Measurements from ENCODE around the gene RHOA. TPM values are rescaled to one million over a fixed set of nuclear protein-coding genes. Genes with fewer than 3 reads are reported as not detected.

Gene RHOA
- total and polyA plus RNA-seq, 4 donors = 269 to 567 (median 432) TPM

DNA sequence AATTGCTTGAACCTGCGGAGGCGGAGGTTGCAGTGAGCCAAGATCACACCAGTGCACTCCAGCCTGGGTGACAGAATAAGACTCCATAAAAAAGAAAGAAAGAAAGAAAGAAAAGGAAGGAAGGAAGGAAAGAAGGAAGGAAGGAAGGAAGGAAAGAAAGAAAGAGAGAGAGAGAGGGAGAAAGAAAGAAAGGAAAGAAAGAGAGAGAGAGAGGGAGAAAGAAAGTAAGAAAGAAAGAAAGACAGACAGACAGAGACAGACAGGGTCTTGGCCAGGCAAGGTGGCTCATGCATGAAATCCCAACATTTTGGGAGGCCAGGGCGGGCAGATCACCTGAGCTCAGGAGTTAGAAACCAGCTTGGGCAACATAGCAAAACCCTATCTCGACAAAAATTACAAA is 41.8 kb upstream of the RHOA start:
- Histone ChIP-seq H3K4me3 (no peak overlapping the region), H3K4me1 (ENCODE audit: control insufficient read depth in 5 of 5, insufficient read depth in 5 of 5, low read length in 5 of 5) (peaks cover 0 to 10% (median 4%) of the 10 kb centered on the region in 5 donors), H3K36me3 (ENCODE audit: control insufficient read depth in 4 of 4, insufficient read depth in 4 of 4, low read length in 4 of 4) (no peaks in the 10 kb centered on the region), H3K27me3 (ENCODE audit: control insufficient read depth in 3 of 3, insufficient read depth in 3 of 3, low read length in 2 of 3) (no peaks in the 10 kb centered on the region), H3K27ac (ENCODE audit: low read depth in 1 of 2, low read length in 1 of 2) (no peak overlapping the region), H3K9ac (ENCODE audit: insufficient read depth in 1 of 2, low read length in 2 of 2) (no peak overlapping the region), H3K9me3 (ENCODE audit: control insufficient read depth in 4 of 4, insufficient read depth in 3 of 4, low read length in 3 of 4) (no peaks in the 10 kb centered on the region)
- DNase-seq (no peak), ATAC-seq (ENCODE audit: insufficient read depth, low FRiP score) (no peak)
- TF ChIP-seq, protein P1, sequence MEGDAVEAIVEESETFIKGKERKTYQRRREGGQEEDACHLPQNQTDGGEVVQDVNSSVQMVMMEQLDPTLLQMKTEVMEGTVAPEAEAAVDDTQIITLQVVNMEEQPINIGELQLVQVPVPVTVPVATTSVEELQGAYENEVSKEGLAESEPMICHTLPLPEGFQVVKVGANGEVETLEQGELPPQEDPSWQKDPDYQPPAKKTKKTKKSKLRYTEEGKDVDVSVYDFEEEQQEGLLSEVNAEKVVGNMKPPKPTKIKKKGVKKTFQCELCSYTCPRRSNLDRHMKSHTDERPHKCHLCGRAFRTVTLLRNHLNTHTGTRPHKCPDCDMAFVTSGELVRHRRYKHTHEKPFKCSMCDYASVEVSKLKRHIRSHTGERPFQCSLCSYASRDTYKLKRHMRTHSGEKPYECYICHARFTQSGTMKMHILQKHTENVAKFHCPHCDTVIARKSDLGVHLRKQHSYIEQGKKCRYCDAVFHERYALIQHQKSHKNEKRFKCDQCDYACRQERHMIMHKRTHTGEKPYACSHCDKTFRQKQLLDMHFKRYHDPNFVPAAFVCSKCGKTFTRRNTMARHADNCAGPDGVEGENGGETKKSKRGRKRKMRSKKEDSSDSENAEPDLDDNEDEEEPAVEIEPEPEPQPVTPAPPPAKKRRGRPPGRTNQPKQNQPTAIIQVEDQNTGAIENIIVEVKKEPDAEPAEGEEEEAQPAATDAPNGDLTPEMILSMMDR (IDR thresholded peaks at IDR 0.05; ENCODE audit: control extremely low read depth, extremely low read depth) = no peak
- WGBS, 2 donors = 95 to 97% methylated on average over 4 of the region's 4 CpGs

DNA sequence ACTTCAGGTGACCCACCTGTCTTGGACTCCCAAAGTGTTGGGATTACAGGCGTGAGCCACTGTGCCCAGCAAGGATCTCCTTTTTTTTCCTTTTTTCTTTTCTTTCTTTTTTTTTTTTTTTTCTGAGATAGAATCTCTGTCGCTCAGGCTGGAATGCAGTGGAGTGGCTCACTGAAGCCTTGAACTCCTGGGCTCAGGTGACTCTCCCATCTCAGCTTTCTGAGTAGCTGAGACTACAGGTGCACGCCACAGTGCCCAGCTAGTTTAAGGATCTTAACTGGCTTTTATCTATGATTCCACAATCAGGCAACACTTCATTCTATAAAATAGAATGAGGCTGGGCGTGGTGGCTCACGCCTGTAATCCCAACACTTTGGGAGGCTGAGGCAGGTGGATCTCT is 33.6 kb upstream of the RHOA start:
- peaks cover 0 to 4% (median 0%) of the 10 kb centered on the region in 5 donors for H3K4me1 ChIP-seq (ENCODE audit: control insufficient read depth in 5 of 5, insufficient read depth in 5 of 5, low read length in 5 of 5)
- TF ChIP-seq, protein P1 (IDR thresholded peaks at IDR 0.05; ENCODE audit: control extremely low read depth, extremely low read depth) = no peak
- no peaks in the 10 kb centered on the region for H3K9me3 ChIP-seq (ENCODE audit: control insufficient read depth in 4 of 4, insufficient read depth in 3 of 4, low read length in 3 of 4)
- peak overlapping the region in 1 of 2 donors; percentile 31 for H3K27ac ChIP-seq (ENCODE audit: low read depth in 1 of 2, low read length in 1 of 2)
- 82 to 85% methylated on average over 5 of the region's 5 CpGs for WGBS, 2 donors
- H3K27me3 ChIP-seq (ENCODE audit: control insufficient read depth in 3 of 3, insufficient read depth in 3 of 3, low read length in 2 of 3) = no peaks in the 10 kb centered on the region
- H3K4me3 ChIP-seq = no peak overlapping the region
- ATAC-seq (ENCODE audit: insufficient read depth, low FRiP score) (no peak), DNase-seq (no peak)
- no peak overlapping the region for H3K9ac ChIP-seq (ENCODE audit: insufficient read depth in 1 of 2, low read length in 2 of 2)
- H3K36me3 ChIP-seq (ENCODE audit: control insufficient read depth in 4 of 4, insufficient read depth in 4 of 4, low read length in 4 of 4) = no peaks in the 10 kb centered on the region

DNA sequence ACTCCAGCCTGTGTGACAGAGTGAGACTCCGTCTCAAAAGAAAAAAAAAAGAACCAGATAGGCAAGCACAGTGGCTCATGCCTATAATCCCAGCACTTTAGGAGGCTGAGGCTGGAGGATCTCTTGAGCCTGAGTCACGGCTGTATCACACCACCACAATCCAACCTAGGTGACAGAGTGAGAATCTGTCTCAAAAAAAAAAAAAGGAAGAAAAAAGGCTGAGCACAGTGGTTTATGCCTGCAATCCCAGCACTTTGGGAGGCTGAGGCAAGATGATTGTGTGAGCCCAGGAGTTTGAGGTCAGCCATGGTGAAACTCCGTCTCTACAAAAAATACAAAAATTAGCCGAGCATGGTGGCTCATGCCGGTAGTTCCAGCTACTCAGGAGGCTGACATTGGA is 23.0 kb upstream of the RHOA start:
- no peaks in the 10 kb centered on the region for H3K4me1 ChIP-seq (ENCODE audit: control insufficient read depth in 5 of 5, insufficient read depth in 5 of 5, low read length in 5 of 5)
- no peak for ATAC-seq (ENCODE audit: insufficient read depth, low FRiP score)
- H3K4me3 ChIP-seq = no peak overlapping the region
- no peak overlapping the region for H3K27ac ChIP-seq (ENCODE audit: low read depth in 1 of 2, low read length in 1 of 2)
- no peaks in the 10 kb centered on the region for H3K27me3 ChIP-seq (ENCODE audit: control insufficient read depth in 3 of 3, insufficient read depth in 3 of 3, low read length in 2 of 3)
- no peaks in the 10 kb centered on the region for H3K36me3 ChIP-seq (ENCODE audit: control insufficient read depth in 4 of 4, insufficient read depth in 4 of 4, low read length in 4 of 4)
- no peaks in the 10 kb centered on the region for H3K9me3 ChIP-seq (ENCODE audit: control insufficient read depth in 4 of 4, insufficient read depth in 3 of 4, low read length in 3 of 4)
- H3K9ac ChIP-seq (ENCODE audit: insufficient read depth in 1 of 2, low read length in 2 of 2) = no peak overlapping the region
- DNase-seq = no peak
- WGBS, 2 donors = 87% methylated on average over 5 of the region's 5 CpGs
- TF ChIP-seq, protein P1 (IDR thresholded peaks at IDR 0.05; ENCODE audit: control extremely low read depth, extremely low read depth) = no peak

DNA sequence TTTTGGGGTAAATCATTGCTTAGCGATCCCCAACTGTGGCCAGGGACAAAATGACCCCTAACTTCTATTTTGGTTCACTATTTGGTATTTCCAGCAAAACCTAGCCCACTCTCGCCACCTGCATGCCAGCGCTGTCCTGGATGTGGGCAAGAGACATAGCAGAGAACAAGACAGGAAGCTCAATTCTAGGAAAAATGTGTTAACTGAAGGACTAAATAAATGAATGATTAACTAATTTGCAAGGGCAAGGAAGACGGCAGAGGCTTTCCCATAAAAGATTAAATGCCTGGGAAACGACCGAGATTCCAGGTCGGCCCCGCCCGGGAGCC is 16.9 kb upstream of the RHOA start:
- Histone ChIP-seq H3K27ac (ENCODE audit: low read depth in 1 of 2, low read length in 1 of 2) (peak overlapping the region; percentile 87 to 91), H3K4me3 (peak overlapping the region; percentile 90)
- no peak for ATAC-seq (ENCODE audit: insufficient read depth, low FRiP score)

More for the DNA sequence above, 16.9 kb upstream of the RHOA start:
- Histone ChIP-seq H3K4me1 (ENCODE audit: control insufficient read depth in 5 of 5, insufficient read depth in 5 of 5, low read length in 5 of 5) (peaks cover 0 to 4% (median 0%) of the 10 kb centered on the region in 5 donors), H3K27me3 (ENCODE audit: control insufficient read depth in 3 of 3, insufficient read depth in 3 of 3, low read length in 2 of 3) (no peaks in the 10 kb centered on the region), H3K9ac (ENCODE audit: insufficient read depth in 1 of 2, low read length in 2 of 2) (peak overlapping the region in 1 of 2 donors; percentile 79), H3K9me3 (ENCODE audit: control insufficient read depth in 4 of 4, insufficient read depth in 3 of 4, low read length in 3 of 4) (no peaks in the 10 kb centered on the region), H3K36me3 (ENCODE audit: control insufficient read depth in 4 of 4, insufficient read depth in 4 of 4, low read length in 4 of 4) (peaks cover 0 to 19% (median 10%) of the 10 kb centered on the region in 4 donors)
- 1 to 4% methylated on average over 9 of the region's 9 CpGs for WGBS, 2 donors
- no peak for DNase-seq
- TF ChIP-seq, protein P1 (IDR thresholded peaks at IDR 0.05; ENCODE audit: control extremely low read depth, extremely low read depth) = no peak

All from lung (tissue), 12 donors.